Measurements from ENCODE around the gene PARVA. TPM values are rescaled to one million over a fixed set of nuclear protein-coding genes. Genes with fewer than 3 reads are reported as not detected.

PARVA gene
- total and polyA plus RNA-seq, 2 of the 4 experiments (the other 2 are of a cell fraction) = 65.2 to 80.2 TPM

DNA sequence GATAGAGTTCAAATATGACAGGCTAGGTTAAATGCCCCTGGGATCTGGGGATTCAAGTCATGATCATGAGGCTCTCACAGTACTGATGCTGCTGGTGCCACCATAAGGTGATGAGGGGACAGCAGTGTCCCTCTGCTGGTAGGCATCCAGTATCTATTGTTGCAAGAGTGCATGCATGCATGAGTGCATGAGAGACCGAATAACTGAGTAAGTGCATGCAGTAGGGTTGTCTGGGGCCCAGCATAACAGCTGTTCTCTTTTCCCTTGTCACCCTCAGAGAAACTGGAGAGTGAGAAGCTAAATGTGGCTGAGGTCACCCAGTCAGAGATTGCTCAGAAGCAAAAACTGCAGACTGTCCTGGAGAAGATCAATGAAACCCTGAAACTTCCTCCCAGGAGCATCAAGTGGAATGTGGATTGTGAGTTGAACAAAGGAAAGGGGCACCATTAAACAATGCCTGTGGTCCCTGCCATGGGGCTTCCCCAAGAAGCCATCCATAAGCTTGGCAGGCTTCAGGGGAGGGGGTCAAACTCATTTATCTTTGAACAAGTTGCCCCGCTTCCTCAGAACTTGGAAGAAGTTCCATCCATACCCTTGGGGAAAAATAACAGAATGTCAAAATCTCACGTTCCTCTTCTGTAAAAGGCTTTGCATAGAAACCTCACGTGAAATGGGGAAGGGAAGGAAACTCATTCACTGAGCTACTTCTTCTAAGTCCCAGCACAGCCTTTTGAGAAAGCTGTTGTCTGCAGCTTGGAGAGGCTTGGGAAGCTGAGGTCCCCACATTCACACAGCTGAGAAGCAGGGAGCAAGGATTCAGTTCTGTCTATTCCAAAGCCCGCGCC is 119.0 kb downstream of the PARVA start:
- BruUV-seq (replicated peaks) = no TSS peak
- Histone ChIP-seq H3K36me3 (ENCODE audit: control insufficient read depth, insufficient read depth, low read length) (peaks cover 26% of the 10 kb centered on the region), H2BK5ac (ENCODE audit: low read depth, low read length, poor library complexity, severe bottlenecking) (no peak overlapping the region), H3K56ac (ENCODE audit: extremely low read depth, insufficient read depth, low read length) (no peak overlapping the region), H2AK9ac (replicated peaks; ENCODE audit: low read depth, low read length, poor library complexity) (no peak overlapping the region), H3K79me1 (ENCODE audit: low read depth in 1 of 2, low read length in 2 of 2) (peaks cover 15 to 38% of the 10 kb centered on the region in 2 experiments), H3K27ac (ENCODE audit: insufficient read depth, low read length) (peak overlapping the region; percentile 34; the same call in 1 of the 2 replicates), H2BK20ac (ENCODE audit: low read depth, low read length) (no peak overlapping the region), H3K4ac (ENCODE audit: low read depth, low read length) (no peak overlapping the region), H2BK120ac (ENCODE audit: low read depth, low read length) (no peak overlapping the region), H3K14ac (replicated peaks; ENCODE audit: low read depth, low read length) (0 out of 2 replicates have a peak overlapping the region, but pooled peaks have one; percentile 35), H2AFZ (replicated peaks; ENCODE audit: low read length, poor library complexity) (no peak overlapping the region), H4K20me1 (ENCODE audit: insufficient read depth, low read length) (no peaks in the 10 kb centered on the region), H3K4me2 (ENCODE audit: low read depth, low read length) (no peak overlapping the region), H2AK5ac (ENCODE audit: low read depth, low read length) (no peak overlapping the region), H4K91ac (ENCODE audit: insufficient read depth, low read depth, low read length) (no peak overlapping the region), H3K23ac (ENCODE audit: low read depth, low read length) (0 out of 2 replicates have a peak overlapping the region, but pooled peaks have one; percentile 53), H3K9me1 (ENCODE audit: insufficient read depth, low read length) (peaks cover 12% of the 10 kb centered on the region), H4K5ac (ENCODE audit: low read depth, low read length) (no peak overlapping the region), H3K27me3 (ENCODE audit: control insufficient read depth, insufficient read depth, low read length) (no peaks in the 10 kb centered on the region), H3K4me3 (ENCODE audit: insufficient read depth, low read depth, low read length) (no peak overlapping the region), H2BK15ac (ENCODE audit: low read depth, low read length) (no peak overlapping the region), H4K8ac (ENCODE audit: low read depth in 2 of 2, low read length in 2 of 2) (no peak overlapping the region; a peak in 1 of 4 replicates), H3K9ac (ENCODE audit: low read depth, low read length) (no peak overlapping the region), H3K4me1 (ENCODE audit: control insufficient read depth, insufficient read depth, low read length) (peaks cover 11% of the 10 kb centered on the region), H3K18ac (ENCODE audit: low read depth, low read length) (no peak overlapping the region; the same call in 1 of the 2 replicates), H3K9me3 (ENCODE audit: control insufficient read depth, insufficient read depth, low read length) (no peaks in the 10 kb centered on the region)
- peak; percentile 66 for ATAC-seq (ENCODE audit: low read depth)
- WGBS, 2 experiments (ENCODE audit: extremely low coverage in 2 of 2, insufficient read length in 1 of 2) = no CpG with 5 or more reads among the region's 6 CpGs
- in situ Hi-C loops (cut with MboI; ENCODE audit: low sequenced_read_pairs) = no loop called here
- TF ChIP-seq, protein P1, sequence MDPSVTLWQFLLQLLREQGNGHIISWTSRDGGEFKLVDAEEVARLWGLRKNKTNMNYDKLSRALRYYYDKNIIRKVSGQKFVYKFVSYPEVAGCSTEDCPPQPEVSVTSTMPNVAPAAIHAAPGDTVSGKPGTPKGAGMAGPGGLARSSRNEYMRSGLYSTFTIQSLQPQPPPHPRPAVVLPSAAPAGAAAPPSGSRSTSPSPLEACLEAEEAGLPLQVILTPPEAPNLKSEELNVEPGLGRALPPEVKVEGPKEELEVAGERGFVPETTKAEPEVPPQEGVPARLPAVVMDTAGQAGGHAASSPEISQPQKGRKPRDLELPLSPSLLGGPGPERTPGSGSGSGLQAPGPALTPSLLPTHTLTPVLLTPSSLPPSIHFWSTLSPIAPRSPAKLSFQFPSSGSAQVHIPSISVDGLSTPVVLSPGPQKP (IDR thresholded peaks at IDR 0.05; ENCODE audit: borderline replicate concordance, low read depth, low read length) = no peak
- TF ChIP-seq CEBPB (IDR thresholded peaks at IDR 0.05; ENCODE audit: low read depth, low read length) = no peak
- TF ChIP-seq, protein P2, sequence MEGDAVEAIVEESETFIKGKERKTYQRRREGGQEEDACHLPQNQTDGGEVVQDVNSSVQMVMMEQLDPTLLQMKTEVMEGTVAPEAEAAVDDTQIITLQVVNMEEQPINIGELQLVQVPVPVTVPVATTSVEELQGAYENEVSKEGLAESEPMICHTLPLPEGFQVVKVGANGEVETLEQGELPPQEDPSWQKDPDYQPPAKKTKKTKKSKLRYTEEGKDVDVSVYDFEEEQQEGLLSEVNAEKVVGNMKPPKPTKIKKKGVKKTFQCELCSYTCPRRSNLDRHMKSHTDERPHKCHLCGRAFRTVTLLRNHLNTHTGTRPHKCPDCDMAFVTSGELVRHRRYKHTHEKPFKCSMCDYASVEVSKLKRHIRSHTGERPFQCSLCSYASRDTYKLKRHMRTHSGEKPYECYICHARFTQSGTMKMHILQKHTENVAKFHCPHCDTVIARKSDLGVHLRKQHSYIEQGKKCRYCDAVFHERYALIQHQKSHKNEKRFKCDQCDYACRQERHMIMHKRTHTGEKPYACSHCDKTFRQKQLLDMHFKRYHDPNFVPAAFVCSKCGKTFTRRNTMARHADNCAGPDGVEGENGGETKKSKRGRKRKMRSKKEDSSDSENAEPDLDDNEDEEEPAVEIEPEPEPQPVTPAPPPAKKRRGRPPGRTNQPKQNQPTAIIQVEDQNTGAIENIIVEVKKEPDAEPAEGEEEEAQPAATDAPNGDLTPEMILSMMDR (conservative IDR thresholded peaks at IDR 0.05; ENCODE audit: low read depth, low read length) = 0 out of 2 replicates have a peak, but pooled peaks have one; percentile 10
- TF ChIP-seq FOS (IDR thresholded peaks at IDR 0.05; ENCODE audit: low read depth, low read length) = no peak
- dilution Hi-C loops (cut with HindIII; ENCODE audit: low sequenced_read_pairs, unreplicated experiment) = no loop called here
- CTCF ChIA-PET = no interaction called here
- DNase-seq = peak; percentile 40
- POLR2A ChIA-PET (ENCODE audit: unreplicated experiment) = no interaction called here
- intact Hi-C loops (cut with micrococcal nuclease) = loop anchor here (2.0 kb wide), 1 partner anchor 84 kb away; no protein-coding TSS in a partner anchor
